Measurements from ENCODE around the gene SCYL1.
A peak's percentile ranks its signal among the peaks of the same experiment; 100 is the strongest.

- TF ChIP-seq, protein P1, sequence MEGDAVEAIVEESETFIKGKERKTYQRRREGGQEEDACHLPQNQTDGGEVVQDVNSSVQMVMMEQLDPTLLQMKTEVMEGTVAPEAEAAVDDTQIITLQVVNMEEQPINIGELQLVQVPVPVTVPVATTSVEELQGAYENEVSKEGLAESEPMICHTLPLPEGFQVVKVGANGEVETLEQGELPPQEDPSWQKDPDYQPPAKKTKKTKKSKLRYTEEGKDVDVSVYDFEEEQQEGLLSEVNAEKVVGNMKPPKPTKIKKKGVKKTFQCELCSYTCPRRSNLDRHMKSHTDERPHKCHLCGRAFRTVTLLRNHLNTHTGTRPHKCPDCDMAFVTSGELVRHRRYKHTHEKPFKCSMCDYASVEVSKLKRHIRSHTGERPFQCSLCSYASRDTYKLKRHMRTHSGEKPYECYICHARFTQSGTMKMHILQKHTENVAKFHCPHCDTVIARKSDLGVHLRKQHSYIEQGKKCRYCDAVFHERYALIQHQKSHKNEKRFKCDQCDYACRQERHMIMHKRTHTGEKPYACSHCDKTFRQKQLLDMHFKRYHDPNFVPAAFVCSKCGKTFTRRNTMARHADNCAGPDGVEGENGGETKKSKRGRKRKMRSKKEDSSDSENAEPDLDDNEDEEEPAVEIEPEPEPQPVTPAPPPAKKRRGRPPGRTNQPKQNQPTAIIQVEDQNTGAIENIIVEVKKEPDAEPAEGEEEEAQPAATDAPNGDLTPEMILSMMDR (IDR thresholded peaks at IDR 0.05; ENCODE audit: low read length) = 0 out of 2 replicates have a peak, but pooled peaks have one; percentile 11
- TF ChIP-seq EZH2 (IDR thresholded peaks at IDR 0.05; ENCODE audit: borderline replicate concordance, low read length) = no peak
Observed at GRCh38 chr11:65479184-65480145, 45.4 kb upstream of the SCYL1 start.
